Mesodermal cell (in vitro differentiated cells): Measurements from ENCODE around the gene EPN2.

Source experiments
- H3K27ac ChIP-seq: 2 replicates; pipeline ENCODE4 v1.7.0; 2013; ENCODE audit warnings: mild to moderate bottlenecking, low read depth, low read length, moderate library complexity; ENCODE audit not compliant: severe bottlenecking
- H3K36me3 ChIP-seq: 2 replicates; pipeline ENCODE4 v1.7.1; 2013; ENCODE audit warnings: mild to moderate bottlenecking, low read length, moderate library complexity; ENCODE audit not compliant: control insufficient read depth, insufficient read depth
- H3K4me1 ChIP-seq: one replicate; pipeline ENCODE4 v1.7.1; 2013; ENCODE audit warnings: mild to moderate bottlenecking, low read length; ENCODE audit not compliant: insufficient read depth, control insufficient read depth, poor library complexity, severe bottlenecking
- H3K4me3 ChIP-seq: 2 replicates; pipeline ENCODE4 v1.7.0; 2013; ENCODE audit warnings: low read length, control low read depth, mild to moderate bottlenecking; ENCODE audit not compliant: insufficient read depth, poor library complexity, severe bottlenecking; ENCODE audit errors: extremely low read depth
- H3K9me3 ChIP-seq: 2 replicates; pipeline ENCODE4 v1.7.1; 2013; ENCODE audit warnings: mild to moderate bottlenecking, low read length, moderate library complexity; ENCODE audit not compliant: control insufficient read depth
- whole genome bisulfite sequencing, 2 experiments: methylation state at CpG; one replicate each; pipeline ENCODE4 v1.1.5; 2013; ENCODE audit warnings: missing lambda C conversion rate in 2 of 2; ENCODE audit not compliant: insufficient coverage in 2 of 2; 5-methylcytosine and 5-hydroxymethylcytosine counted together

Gene EPN2

GRCh38 chr17:19281161-19281560 lies 44.0 kb downstream of the EPN2 start:
- Histone ChIP-seq H3K36me3 (peaks cover 58% of the 10 kb centered on the region), H3K4me3 (no peak overlapping the region), H3K27ac (no peak overlapping the region), H3K4me1 (peaks cover 3% of the 10 kb centered on the region), H3K9me3 (no peaks in the 10 kb centered on the region)
- WGBS, 2 experiments: 78 to 100% methylated on average over 1 of the region's 3 CpGs

GRCh38 chr17:19284005-19284959 lies 47.1 kb downstream of the EPN2 start:
- H3K27ac ChIP-seq: no peak overlapping the region
- H3K9me3 ChIP-seq: no peaks in the 10 kb centered on the region
- 83 to 100% methylated on average over 1 of the region's 3 CpGs for WGBS, 2 experiments
- H3K4me3 ChIP-seq: no peak overlapping the region
- H3K4me1 ChIP-seq: peaks cover 6% of the 10 kb centered on the region
- peaks cover 57% of the 10 kb centered on the region for H3K36me3 ChIP-seq

GRCh38 chr17:19285213-19285900 lies 48.2 kb downstream of the EPN2 start:
- H3K4me3 ChIP-seq: no peak overlapping the region
- no peaks in the 10 kb centered on the region for H3K9me3 ChIP-seq
- WGBS, 2 experiments: 95 to 97% methylated on average over 14 to 15 of the region's 21 CpGs

GRCh38 chr17:19286751-19287341 lies 49.7 kb downstream of the EPN2 start:
- H3K4me3 ChIP-seq: no peak overlapping the region
- H3K27ac ChIP-seq: no peak overlapping the region
- 66 to 72% methylated on average over 8 to 9 of the region's 11 CpGs for WGBS, 2 experiments
- H3K36me3 ChIP-seq: peaks cover 45% of the 10 kb centered on the region
- no peaks in the 10 kb centered on the region for H3K9me3 ChIP-seq
- peaks cover 21% of the 10 kb centered on the region for H3K4me1 ChIP-seq

More at GRCh38 chr17:19285213-19285900, 48.2 kb downstream of the EPN2 start:
- no peak overlapping the region for H3K27ac ChIP-seq
- peaks cover 14% of the 10 kb centered on the region for H3K4me1 ChIP-seq
- peaks cover 54% of the 10 kb centered on the region for H3K36me3 ChIP-seq

GRCh38 chr17:19287651-19288050 lies 50.5 kb downstream of the EPN2 start:
- no peak overlapping the region for H3K27ac ChIP-seq
- peaks cover 21% of the 10 kb centered on the region for H3K4me1 ChIP-seq
- H3K36me3 ChIP-seq: peaks cover 40% of the 10 kb centered on the region
- no peaks in the 10 kb centered on the region for H3K9me3 ChIP-seq
- WGBS, 2 experiments: 71 to 80% methylated on average over 1 of the region's 2 CpGs
- no peak overlapping the region for H3K4me3 ChIP-seq

GRCh38 chr17:19288453-19288852 lies 51.3 kb downstream of the EPN2 start:
- H3K27ac ChIP-seq: peak overlapping the region; percentile 45
- no peaks in the 10 kb centered on the region for H3K9me3 ChIP-seq

GRCh38 chr17:19290066-19290705 lies 53.0 kb downstream of the EPN2 start:
- WGBS, 2 experiments: 69 to 71% methylated on average over 2 of the region's 9 CpGs
- peak overlapping the region; percentile 23 for H3K27ac ChIP-seq
- no peaks in the 10 kb centered on the region for H3K9me3 ChIP-seq
- H3K36me3 ChIP-seq: peaks cover 16% of the 10 kb centered on the region
- H3K4me1 ChIP-seq: peaks cover 21% of the 10 kb centered on the region
- H3K4me3 ChIP-seq: no peak overlapping the region

More at GRCh38 chr17:19288453-19288852, 51.3 kb downstream of the EPN2 start:
- Histone ChIP-seq H3K4me3 (no peak overlapping the region), H3K4me1 (peaks cover 21% of the 10 kb centered on the region), H3K36me3 (peaks cover 32% of the 10 kb centered on the region)
- WGBS, 2 experiments: 51 to 53% methylated on average over 3 to 5 of the region's 5 CpGs

- WGBS, 2 experiments: 75 to 81% methylated on average over 4 to 9 of the region's 12 CpGs
- H3K36me3 ChIP-seq: peaks cover 21% of the 10 kb centered on the region
- no peaks in the 10 kb centered on the region for H3K9me3 ChIP-seq
- H3K4me3 ChIP-seq: no peak overlapping the region
- H3K27ac ChIP-seq: no peak overlapping the region
- peaks cover 18% of the 10 kb centered on the region for H3K4me1 ChIP-seq
These were observed 54.6 kb downstream of the EPN2 start for GRCh38 chr17:19291646-19292376.

GRCh38 chr17:19292377-19292711 lies 55.2 kb downstream of the EPN2 start:
- Histone ChIP-seq H3K36me3 (peaks cover 18% of the 10 kb centered on the region), H3K4me1 (peaks cover 18% of the 10 kb centered on the region), H3K4me3 (no peak overlapping the region), H3K9me3 (no peaks in the 10 kb centered on the region), H3K27ac (no peak overlapping the region)
- WGBS, 2 experiments: 95 to 100% methylated on average over 1 to 2 of the region's 4 CpGs

GRCh38 chr17:19294443-19294842 lies 57.3 kb downstream of the EPN2 start:
- 100% methylated on average over 1 of the region's 3 CpGs for WGBS, 2 experiments
- Histone ChIP-seq H3K4me1 (peaks cover 15% of the 10 kb centered on the region), H3K9me3 (no peaks in the 10 kb centered on the region), H3K4me3 (no peak overlapping the region), H3K36me3 (peaks cover 10% of the 10 kb centered on the region), H3K27ac (no peak overlapping the region)
